AG09319 (cell line): ENCODE data around the gene MRPS12.

Experiments used
- DNase-seq: peaks from one replicate; pipeline ENCODE4 v3.0.0-alpha.2; 2010; ENCODE audit warnings: low read depth; ENCODE audit errors: extremely low read depth
- TF ChIP-seq, protein P1 (sequence below): IDR thresholded peaks from 2 replicates; pipeline ENCODE4 v1.5.1; 2011; ENCODE audit warnings: low read depth, mild to moderate bottlenecking, inconsistent platforms, low read length, moderate library complexity

MRPS12 gene

DNA sequence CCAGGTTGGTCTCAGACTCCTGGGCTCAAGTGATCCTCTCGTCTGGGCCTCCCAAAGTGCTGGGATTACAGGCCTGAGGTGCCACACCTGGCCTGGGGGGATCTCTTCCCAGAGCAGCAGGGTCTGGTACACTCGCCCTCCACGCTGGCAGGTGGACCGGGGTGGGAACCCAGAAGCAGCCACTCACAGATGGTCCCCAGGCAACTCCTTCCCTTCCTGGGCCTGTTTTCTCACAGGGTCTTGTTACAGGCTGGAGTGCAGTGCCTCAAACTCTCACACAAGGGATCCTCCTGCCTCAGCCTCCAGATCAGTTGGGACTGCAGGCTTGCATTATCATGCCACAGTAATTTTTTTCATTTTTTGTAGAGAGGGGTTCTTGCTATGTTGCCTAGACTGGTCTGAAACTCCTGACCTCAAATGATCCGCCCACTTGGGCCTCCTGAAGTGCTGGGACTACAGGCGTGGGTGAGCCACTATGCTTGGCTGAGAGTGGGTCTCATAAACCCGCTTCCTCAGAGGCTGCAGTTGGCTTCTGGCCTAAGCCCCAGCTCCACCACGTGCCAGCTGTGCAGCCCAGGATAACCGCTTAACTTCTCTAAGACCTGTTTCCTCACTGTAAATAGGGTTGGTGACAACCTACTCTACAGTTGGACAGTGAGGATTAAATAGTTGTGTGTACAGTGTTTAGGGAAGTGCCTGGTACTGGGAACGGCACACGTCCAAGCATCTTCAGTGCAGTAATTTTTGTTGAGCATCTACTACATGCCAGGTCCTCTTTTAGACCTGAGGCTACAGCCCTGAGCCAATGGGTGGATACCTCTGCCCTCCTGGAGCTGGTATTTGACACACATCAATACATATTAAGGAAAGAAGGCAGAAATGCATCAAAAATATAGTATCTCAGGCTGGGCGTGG is 17.9 kb upstream of the MRPS12 start:
- TF ChIP-seq, protein P1, sequence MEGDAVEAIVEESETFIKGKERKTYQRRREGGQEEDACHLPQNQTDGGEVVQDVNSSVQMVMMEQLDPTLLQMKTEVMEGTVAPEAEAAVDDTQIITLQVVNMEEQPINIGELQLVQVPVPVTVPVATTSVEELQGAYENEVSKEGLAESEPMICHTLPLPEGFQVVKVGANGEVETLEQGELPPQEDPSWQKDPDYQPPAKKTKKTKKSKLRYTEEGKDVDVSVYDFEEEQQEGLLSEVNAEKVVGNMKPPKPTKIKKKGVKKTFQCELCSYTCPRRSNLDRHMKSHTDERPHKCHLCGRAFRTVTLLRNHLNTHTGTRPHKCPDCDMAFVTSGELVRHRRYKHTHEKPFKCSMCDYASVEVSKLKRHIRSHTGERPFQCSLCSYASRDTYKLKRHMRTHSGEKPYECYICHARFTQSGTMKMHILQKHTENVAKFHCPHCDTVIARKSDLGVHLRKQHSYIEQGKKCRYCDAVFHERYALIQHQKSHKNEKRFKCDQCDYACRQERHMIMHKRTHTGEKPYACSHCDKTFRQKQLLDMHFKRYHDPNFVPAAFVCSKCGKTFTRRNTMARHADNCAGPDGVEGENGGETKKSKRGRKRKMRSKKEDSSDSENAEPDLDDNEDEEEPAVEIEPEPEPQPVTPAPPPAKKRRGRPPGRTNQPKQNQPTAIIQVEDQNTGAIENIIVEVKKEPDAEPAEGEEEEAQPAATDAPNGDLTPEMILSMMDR = no peak
- DNase-seq = no peak

DNA sequence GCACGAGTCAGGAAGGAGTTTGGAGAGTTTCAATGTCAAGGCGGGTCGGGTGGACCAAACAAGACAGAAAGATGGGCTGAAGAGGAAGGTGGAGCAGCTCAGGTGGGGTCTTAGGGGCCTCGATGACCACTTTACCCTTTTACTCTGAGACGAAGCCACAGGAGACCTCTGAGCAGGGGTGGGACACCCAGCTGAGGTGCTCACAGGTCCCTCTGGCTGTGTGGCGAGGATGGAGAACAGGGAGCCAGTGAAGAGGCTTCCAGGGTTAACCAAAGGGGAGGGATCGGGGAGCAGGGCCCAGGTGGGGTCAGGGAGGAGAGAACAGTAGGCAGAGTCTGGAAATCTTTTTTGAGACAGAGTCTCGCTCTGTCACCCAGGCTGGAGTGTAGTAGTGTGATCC is 16.8 kb upstream of the MRPS12 start:
- no peak for DNase-seq
- TF ChIP-seq, protein P1 = no peak

DNA sequence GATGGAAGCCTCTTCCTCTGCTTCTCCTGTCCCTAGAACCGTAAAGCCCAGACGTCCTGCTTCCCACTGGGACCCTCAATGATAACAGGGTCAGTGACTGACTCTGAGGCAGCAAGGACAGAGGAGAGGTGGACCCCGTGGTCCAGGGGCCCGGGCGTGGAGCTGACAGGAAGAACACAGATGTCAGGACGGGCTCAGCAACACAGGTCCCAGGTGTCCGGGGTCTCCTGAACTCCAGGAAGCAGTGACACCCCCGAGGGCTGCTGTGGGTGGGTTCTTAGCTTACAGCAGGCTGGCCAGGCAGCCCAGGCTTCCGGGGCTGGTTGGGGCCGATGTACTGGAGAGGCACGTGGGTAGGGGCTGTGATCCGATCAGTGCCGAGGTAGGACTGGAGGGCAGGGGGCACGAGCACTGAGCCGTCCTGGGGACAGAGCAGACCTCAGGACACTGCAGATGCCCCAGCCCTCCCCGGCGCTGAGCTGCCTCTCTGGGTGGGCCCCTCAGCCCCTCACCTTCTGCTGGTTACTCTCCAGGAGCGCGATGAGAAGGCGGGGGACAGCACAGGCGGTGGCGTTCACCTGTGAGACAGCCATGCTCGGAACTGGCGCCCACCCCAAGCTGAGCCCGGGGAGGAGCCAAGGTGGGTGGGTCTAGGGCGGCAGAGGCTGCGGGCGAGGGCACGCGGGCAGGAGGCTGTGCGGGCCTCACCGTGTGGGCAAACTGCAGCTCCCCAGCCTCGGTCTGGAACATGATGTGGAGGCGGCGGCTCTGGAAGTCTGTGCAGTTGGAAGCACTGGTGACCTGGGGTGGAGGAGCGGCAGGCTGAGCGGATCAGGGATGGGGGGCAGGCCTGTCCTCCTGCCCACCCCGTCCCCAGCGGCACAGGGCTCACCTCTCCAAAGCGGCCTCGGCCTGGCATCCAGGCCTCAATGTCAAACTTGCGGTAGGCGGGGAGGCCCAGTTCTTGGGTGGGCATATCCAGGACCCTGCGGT is 15.1 kb upstream of the MRPS12 start:
- no peak for DNase-seq
- TF ChIP-seq, protein P1 = no peak

DNA sequence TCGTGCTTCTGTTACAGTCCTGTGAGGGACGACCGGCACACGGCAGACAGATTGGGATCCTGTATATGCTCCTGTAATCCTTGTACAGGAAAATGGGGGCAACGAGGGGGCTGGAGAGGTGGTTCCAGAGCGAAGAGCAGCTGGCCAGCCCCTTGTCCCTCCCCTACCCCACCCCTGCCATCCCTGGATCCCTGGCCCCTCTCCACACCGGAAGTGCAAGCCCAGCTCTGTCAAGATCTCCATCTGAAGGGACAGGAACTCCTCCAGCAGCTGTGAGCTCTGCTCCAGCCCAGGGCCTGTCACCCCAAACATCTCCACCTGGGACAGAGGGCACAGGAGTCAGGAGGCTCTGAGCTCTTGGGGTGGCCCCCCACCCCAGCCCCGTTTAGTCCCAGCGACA is 13.2 kb upstream of the MRPS12 start:
- TF ChIP-seq, protein P1 = no peak
- DNase-seq = no peak

DNA sequence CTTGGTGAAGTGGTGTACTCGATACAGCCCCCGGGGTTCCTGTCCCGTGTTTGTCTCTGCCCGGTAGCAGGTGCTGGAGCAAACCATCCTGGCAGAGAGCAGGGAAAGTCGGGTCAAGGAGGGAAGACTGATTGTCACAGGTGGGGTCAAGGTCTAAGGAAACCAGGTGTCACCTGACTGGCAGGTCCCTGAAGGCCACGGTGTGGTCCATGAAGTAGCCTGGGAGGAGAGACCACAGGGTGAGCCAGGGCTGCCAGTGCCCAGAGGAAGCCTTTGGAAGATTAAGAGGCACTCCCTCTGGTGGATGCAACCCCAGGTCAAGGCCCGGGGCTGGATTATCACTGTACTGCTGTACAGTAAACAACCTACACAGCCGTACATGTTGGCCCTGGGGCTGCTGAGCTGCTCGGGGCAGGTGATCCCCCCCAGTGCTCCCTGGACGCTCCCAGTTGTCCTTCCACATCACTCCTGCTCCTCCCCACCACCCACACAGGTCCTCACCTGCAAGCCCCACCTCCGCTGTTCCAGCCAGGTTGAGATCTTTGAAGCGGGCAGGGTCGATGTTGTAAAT is 12.7 kb upstream of the MRPS12 start:
- no peak for DNase-seq
- TF ChIP-seq, protein P1 = no peak; the same call in none of the 2 replicates

DNA sequence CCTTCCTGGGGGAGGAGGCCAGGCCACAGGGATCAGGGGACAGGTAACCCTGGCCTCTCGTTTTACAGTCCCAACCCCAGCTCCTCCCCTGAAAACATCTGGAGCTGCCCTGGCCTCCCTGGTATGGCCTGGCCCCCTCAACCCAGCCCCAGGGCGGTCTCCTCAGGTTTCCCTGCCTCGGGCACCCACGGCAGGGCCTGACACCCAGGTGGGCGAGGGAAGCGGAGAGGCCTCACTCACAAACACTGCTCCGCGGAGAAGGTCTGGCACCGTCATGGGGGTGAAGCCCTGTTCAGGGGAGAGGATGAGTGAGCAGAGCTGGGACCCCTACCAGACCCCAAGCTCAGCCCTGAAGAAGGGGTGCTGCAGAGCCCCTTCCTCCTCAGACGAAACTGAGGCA is 12.2 kb upstream of the MRPS12 start:
- TF ChIP-seq, protein P1 = no peak
- DNase-seq = no peak
